GM20000 (cell line): ENCODE results near the gene TNC.

ENCODE experiments used
- DNase-seq: peaks from one replicate; pipeline ENCODE4 v3.0.0; 2012; ENCODE audit warnings: low spot score
- TF ChIP-seq, protein P1 (sequence below): IDR thresholded peaks from 2 replicates; pipeline ENCODE4 v1.5.1; 2012; ENCODE audit warnings: mild to moderate bottlenecking, control low read depth; ENCODE audit errors: extremely low read depth, missing control alignments

Gene TNC

GRCh38 chr9:114989600-114990410, 128.2 kb downstream of the TNC start:
- DNase-seq = peak; percentile 27
- TF ChIP-seq, protein P1, sequence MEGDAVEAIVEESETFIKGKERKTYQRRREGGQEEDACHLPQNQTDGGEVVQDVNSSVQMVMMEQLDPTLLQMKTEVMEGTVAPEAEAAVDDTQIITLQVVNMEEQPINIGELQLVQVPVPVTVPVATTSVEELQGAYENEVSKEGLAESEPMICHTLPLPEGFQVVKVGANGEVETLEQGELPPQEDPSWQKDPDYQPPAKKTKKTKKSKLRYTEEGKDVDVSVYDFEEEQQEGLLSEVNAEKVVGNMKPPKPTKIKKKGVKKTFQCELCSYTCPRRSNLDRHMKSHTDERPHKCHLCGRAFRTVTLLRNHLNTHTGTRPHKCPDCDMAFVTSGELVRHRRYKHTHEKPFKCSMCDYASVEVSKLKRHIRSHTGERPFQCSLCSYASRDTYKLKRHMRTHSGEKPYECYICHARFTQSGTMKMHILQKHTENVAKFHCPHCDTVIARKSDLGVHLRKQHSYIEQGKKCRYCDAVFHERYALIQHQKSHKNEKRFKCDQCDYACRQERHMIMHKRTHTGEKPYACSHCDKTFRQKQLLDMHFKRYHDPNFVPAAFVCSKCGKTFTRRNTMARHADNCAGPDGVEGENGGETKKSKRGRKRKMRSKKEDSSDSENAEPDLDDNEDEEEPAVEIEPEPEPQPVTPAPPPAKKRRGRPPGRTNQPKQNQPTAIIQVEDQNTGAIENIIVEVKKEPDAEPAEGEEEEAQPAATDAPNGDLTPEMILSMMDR = no peak

DNA sequence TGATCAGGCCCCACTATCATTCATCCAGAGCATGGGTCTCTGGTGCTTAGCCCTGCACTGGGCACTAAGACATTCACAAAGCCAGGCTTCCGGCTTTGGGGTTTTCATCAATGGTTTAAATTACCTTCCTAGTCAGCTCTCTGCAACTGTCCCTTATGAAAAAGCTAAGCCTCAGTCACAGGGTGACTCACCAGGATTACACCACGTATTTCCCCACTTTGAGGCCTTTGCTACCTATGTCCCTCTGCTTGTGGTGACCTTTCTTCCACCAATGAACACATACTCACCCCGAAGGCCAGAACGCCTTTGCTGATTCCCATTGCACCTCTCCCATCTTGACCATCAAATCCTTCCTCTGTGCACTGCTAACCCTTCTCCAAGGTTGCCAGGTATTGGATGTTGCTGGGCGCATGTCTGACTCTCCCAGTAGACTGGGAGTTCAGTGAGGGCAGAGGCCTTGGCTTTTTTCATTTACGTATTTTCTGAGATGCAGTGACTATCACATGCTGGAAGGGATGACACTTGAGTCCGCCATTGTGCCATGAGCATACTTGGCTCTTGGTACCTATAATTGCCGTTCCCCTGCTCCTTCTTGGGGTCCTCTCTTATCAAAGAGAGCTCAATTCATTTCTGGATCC, 128.9 kb downstream of the TNC start:
- peak; percentile 33 for DNase-seq
- TF ChIP-seq, protein P1 = no peak

DNA sequence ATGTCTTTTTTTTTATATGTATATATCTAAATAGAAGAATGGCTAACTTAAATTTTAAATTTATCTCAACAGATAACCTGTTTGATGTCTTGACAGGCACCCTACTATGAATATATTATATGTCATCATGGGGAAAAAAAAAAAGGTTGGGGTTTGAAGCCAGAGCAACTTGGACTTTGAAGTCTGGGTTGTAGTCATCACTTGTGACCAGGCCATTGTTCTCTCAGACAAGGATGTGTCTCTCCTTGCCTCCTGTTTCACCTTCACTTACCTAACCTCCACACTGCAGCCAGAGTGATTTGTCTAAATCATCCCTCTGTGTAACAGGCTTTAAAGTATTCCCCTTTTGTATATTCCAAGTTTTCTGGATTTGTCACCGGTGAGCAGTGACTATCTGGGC, 130.8 kb downstream of the TNC start:
- TF ChIP-seq, protein P1 = no peak
- no peak for DNase-seq

DNA sequence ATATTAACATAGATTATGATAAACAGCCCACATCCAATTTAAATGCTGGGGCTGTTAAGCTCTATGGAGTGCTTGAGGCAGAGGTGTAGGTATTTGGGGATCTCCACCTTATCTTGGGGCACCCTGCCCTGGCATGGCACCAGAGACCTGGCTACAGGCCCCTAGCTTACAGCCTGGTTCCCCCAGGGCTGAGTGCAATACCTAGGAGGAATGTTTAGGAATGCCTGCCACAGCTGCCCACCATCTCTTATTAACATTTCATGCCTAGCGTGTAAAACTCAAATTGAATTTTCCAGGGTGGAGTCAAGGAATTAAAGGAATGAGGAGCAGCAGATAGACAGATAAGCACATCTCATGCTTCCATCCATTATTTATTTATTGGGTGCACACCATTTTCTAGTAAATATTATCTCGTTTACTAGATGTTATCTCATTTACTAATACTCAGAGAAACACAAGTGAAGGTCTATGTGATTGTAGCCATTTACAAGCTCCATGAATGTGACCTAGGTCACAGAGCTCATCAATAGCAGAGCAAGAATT, 131.9 kb downstream of the TNC start:
- DNase-seq = no peak
- TF ChIP-seq, protein P1 = no peak

DNA sequence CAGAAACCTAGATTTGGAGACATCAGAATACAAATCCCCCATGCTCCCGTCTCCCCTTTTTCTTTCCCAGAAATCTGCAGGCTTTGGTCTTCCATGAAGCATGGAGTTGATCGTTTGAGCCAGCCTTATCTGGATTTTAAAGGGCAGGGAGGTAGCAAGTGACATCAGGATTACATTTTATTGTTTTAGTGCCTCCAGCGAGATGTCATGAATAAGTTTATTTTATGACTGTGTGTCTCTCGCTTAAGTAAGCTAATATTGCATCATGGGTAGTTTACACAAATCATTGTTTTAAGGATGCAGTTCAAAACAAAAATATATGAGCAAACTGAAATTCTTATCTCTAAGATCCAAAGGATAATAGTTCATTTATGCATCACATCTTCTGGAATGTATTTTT, 136.9 kb downstream of the TNC start:
- no peak for DNase-seq
- TF ChIP-seq, protein P1 = no peak

- no peak for DNase-seq
- TF ChIP-seq, protein P1 = no peak
Observed at GRCh38 chr9:114973216-114973615, 144.7 kb downstream of the TNC start.

DNA sequence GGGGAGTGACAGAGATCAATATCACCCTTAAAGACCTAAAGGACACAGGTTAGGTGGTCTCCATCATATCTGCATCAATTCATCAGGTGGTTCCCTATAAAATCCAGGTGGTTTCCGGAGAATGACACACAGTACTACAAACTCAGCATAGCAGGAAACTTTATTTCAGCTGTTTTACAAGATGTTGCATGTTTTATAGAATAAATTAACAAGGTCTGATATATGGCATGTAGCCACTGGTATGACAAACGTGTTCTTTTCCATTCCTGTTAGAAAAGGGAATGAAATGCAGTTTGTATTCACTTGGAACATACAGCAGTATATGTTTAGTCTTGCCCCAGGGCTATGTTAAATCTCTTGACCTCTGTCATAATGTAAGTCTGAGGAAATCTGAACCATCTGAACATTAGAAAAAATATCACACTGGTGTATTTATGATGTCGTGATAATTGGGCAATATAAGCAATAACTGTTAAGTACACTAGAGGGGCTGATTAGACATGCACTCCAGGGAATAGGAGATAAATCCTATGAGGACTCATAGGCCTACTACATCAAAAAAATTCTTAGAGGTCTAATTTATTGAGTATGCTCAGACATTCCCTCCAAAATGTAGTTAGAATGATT, 145.3 kb downstream of the TNC start:
- no peak for DNase-seq
- TF ChIP-seq, protein P1 = no peak
